Breast epithelium (tissue), 3 donors: ENCODE data around the gene NFAT5.

Experiments used
- POLR2AphosphoS5 ChIP-seq, 3 donors: sonication (generic); formaldehyde crosslinking; IDR thresholded peaks; one replicate each; pipeline ENCODE4 v1.6.1; 2017; ENCODE audit warnings: antibody characterized with exemption in 3 of 3
- TF ChIP-seq, protein P1 (sequence below), 3 donors: fragments of 450-650 bp; IDR thresholded peaks; one replicate each; pipeline ENCODE4 v1.5.1; 2016 to 2017; ENCODE audit warnings: antibody characterized with exemption in 3 of 3, mild to moderate bottlenecking in 3 of 3, moderate library complexity in 3 of 3

DNA sequence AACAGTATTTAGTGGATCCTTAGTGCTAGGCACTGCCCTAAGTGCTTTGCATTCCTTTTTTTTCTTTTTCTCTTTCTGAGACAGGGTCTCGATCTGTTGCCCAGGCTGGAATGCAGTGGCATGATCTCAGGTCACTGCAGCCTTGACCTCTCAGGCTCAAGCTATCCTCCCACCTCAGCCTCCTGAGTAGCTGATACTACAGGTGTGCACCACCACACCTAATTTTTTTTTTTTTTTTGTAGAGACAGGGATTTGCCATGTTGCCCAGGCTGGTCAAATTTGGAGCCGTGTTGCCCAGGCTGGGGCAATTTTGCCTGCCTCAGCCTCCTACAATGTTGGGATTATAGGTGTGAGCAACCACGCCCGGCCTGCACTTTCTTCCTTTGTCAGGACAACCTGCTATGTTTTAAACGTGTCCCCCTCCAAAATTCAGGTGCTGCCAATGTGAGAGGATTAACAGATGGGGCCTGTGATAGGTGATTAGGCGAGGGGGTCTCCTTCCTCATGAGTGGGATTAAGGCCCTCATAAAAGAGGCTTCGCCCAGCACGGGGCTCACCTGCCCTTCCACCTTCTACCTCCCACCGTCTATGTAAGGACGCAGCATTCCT is 155.2 kb downstream of the NFAT5 start:
- TF ChIP-seq, protein P1, sequence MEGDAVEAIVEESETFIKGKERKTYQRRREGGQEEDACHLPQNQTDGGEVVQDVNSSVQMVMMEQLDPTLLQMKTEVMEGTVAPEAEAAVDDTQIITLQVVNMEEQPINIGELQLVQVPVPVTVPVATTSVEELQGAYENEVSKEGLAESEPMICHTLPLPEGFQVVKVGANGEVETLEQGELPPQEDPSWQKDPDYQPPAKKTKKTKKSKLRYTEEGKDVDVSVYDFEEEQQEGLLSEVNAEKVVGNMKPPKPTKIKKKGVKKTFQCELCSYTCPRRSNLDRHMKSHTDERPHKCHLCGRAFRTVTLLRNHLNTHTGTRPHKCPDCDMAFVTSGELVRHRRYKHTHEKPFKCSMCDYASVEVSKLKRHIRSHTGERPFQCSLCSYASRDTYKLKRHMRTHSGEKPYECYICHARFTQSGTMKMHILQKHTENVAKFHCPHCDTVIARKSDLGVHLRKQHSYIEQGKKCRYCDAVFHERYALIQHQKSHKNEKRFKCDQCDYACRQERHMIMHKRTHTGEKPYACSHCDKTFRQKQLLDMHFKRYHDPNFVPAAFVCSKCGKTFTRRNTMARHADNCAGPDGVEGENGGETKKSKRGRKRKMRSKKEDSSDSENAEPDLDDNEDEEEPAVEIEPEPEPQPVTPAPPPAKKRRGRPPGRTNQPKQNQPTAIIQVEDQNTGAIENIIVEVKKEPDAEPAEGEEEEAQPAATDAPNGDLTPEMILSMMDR (IDR thresholded peaks at IDR 0.05), result no peak
- TF ChIP-seq POLR2AphosphoS5 (IDR thresholded peaks at IDR 0.05), result no peak
